HepG2 (cell line): Measurements from ENCODE around the gene HIPK2. TPM values are rescaled to one million over a fixed set of nuclear protein-coding genes. Genes with fewer than 3 reads are reported as not detected.

ENCODE experiments used
- ATAC-seq: fragments of 200-7000 bp; cut with Tn5 transposase; 3 replicates; pipeline ENCODE4 v1.9.1; 2020; ENCODE audit warnings: mild to moderate bottlenecking, moderate library complexity
- BruUV-seq: library from RNA; stranded (reverse); fragments of 400-500 nt; replicated peaks from 2 replicates; lab custom pipeline; 2021; lab: Mats Ljungman, UMichigan
- CTCF ChIA-PET: fragments of 300-600 bp; formaldehyde crosslinking; extraction: SDS; loops from one replicate; lab custom pipeline; 2021; ENCODE audit warnings: low total read pairs, inconsistent platforms, low intra/inter-chr PET ratio; lab: Yijun Ruan, JAX
- POLR2A ChIA-PET: fragments of 350-600 bp; sonication (Branson Sonifier 250); formaldehyde crosslinking; loops from one replicate; lab custom pipeline; 2020; ENCODE audit warnings: antibody characterized with exemption, inconsistent platforms; lab: Yijun Ruan, JAX
- DNase-seq: peaks from one replicate; pipeline ENCODE4 v3.0.0-alpha.2; 2015; ENCODE audit warnings: low spot score
- FAIRE-seq: peaks from 3 replicates; lab custom pipeline; 2011; peaks lifted over from hg19 to GRCh38; lab: Jason Lieb, UNC
- H2AFZ ChIP-seq: one replicate; pipeline ENCODE4 v1.6.1; 2011; ENCODE audit warnings: low read length, inconsistent platforms
- H3K27ac ChIP-seq: fragments of 300-600 bp; 3 replicates; pipeline ENCODE4 v1.8.0; 2011; ENCODE audit warnings: mixed run types, mild to moderate bottlenecking, mixed read lengths, low read length, inconsistent platforms; ENCODE audit not compliant: insufficient read depth; ENCODE audit errors: extremely low read length
- H3K27me3 ChIP-seq, 2 experiments: fragments of 200-600 bp in 1 of 2; 2 replicates in 1 of 2; 3 replicates in 1 of 2; pipeline versions ENCODE4 v1.6.0 to v1.8.0; 2011; ENCODE audit warnings: low read length in 2 of 2, mild to moderate bottlenecking in 2 of 2, moderate library complexity in 2 of 2, inconsistent platforms in 1 of 2; ENCODE audit not compliant: insufficient read depth in 2 of 2, control insufficient read depth in 1 of 2
- H3K36me3 ChIP-seq, 2 experiments: fragments of 200-600 bp in 1 of 2; replicated peaks in 1 of 2; 2 replicates in 1 of 2; 3 replicates in 1 of 2; pipeline versions ENCODE4 v1.5.1 to v1.8.0; 2011; ENCODE audit warnings: low read length in 2 of 2, inconsistent platforms in 1 of 2; ENCODE audit not compliant: insufficient read depth in 2 of 2, control insufficient read depth in 1 of 2
- H3K4me1 ChIP-seq: 2 replicates; pipeline ENCODE4 v1.5.1; 2012; ENCODE audit warnings: low read length, inconsistent platforms; ENCODE audit not compliant: insufficient read depth
- H3K4me2 ChIP-seq: 2 replicates; pipeline ENCODE4 v1.6.0; 2011; ENCODE audit warnings: low read depth, low read length, inconsistent platforms
- H3K4me3 ChIP-seq, 3 experiments: fragments of 200-600 bp in 1 of 3; sonication (generic), shearing (Covaris generic) in 1 of 3; replicated peaks in 1 of 3; 2 replicates each; pipeline ENCODE4 v1.5.1; 2011 to 2016; ENCODE audit warnings: low read length in 3 of 3, inconsistent platforms in 2 of 3, low read depth in 2 of 3, mild to moderate bottlenecking in 2 of 3, control low read depth in 1 of 3, mixed read lengths in 1 of 3; ENCODE audit not compliant: insufficient read depth in 1 of 3
- H3K79me2 ChIP-seq: one replicate; pipeline ENCODE4 v1.6.1; 2011; ENCODE audit warnings: low read length, inconsistent platforms; ENCODE audit not compliant: insufficient read depth
- H3K9ac ChIP-seq: 2 replicates; pipeline ENCODE4 v1.6.0; 2011; ENCODE audit warnings: mild to moderate bottlenecking, low read depth, low read length, inconsistent platforms; ENCODE audit not compliant: insufficient read depth
- H3K9me3 ChIP-seq: 2 replicates; pipeline ENCODE4 v1.5.1; 2012; ENCODE audit warnings: mild to moderate bottlenecking, low read length
- H4K20me1 ChIP-seq: 2 replicates; pipeline ENCODE4 v1.6.0; 2011; ENCODE audit warnings: inconsistent platforms, mild to moderate bottlenecking, low read length, moderate library complexity; ENCODE audit not compliant: insufficient read depth
- CBX2 ChIP-seq, 2 experiments: fragments of 200-600 bp in 1 of 2; sonication (generic); formaldehyde crosslinking in 1 of 2; IDR thresholded peaks; 2 replicates each; pipeline versions ENCODE4 v1.7.0 to v1.8.1; 2018 to 2022; ENCODE audit warnings: low read depth in 2 of 2, low read length in 1 of 2, mild to moderate bottlenecking in 1 of 2, missing genetic modification reagents in 1 of 2
- CERS6 ChIP-seq: sonication (generic); formaldehyde crosslinking; IDR thresholded peaks from 2 replicates; pipeline ENCODE4 v1.5.0; 2020; ENCODE audit warnings: missing genetic modification reagents
- CREB3 ChIP-seq: sonication (generic); formaldehyde crosslinking; IDR thresholded peaks from 2 replicates; pipeline ENCODE4 v1.5.0; 2020; ENCODE audit warnings: missing genetic modification reagents
- HMGXB4 ChIP-seq, 2 experiments: sonication (generic) in 1 of 2; formaldehyde crosslinking in 1 of 2; IDR thresholded peaks; 2 replicates each; pipeline versions ENCODE4 v1.4.0 to v1.6.1; 2018 to 2020; ENCODE audit warnings: missing genetic modification reagents in 2 of 2, borderline replicate concordance in 1 of 2, low read depth in 1 of 2, mild to moderate bottlenecking in 1 of 2, missing biosample characterization in 1 of 2
- KLF6 ChIP-seq: IDR thresholded peaks from 2 replicates; pipeline ENCODE4 v1.8.0; 2016; ENCODE audit warnings: missing biosample characterization, missing genetic modification reagents
- LRRFIP1 ChIP-seq: sonication (generic); formaldehyde crosslinking; conservative IDR thresholded peaks from 2 replicates; pipeline ENCODE4 v1.4.0; 2020; ENCODE audit warnings: missing genetic modification reagents
- PLSCR1 ChIP-seq: sonication (generic); formaldehyde crosslinking; IDR thresholded peaks from 2 replicates; pipeline ENCODE4 v1.5.0; 2020; ENCODE audit warnings: missing genetic modification reagents, mild to moderate bottlenecking, borderline replicate concordance
- SMARCE1 ChIP-seq: fragments of 450-650 bp; IDR thresholded peaks from 2 replicates; pipeline ENCODE4 v1.6.1; 2017; ENCODE audit warnings: borderline replicate concordance
- TMF1 ChIP-seq: sonication (generic); formaldehyde crosslinking; IDR thresholded peaks from 2 replicates; pipeline ENCODE4 v1.8.1; 2022; ENCODE audit warnings: low read depth, missing genetic modification reagents
- ZBTB8A ChIP-seq: sonication (generic); formaldehyde crosslinking; IDR thresholded peaks from 2 replicates; pipeline ENCODE4 v1.4.0; 2020; ENCODE audit warnings: mild to moderate bottlenecking, low read depth, missing genetic modification reagents, borderline replicate concordance
- ZFYVE20 ChIP-seq: sonication (generic); formaldehyde crosslinking; IDR thresholded peaks from 2 replicates; pipeline ENCODE4 v1.8.0; 2023; ENCODE audit warnings: low read depth, mild to moderate bottlenecking, moderate library complexity, missing genetic modification reagents, borderline replicate concordance
- ZIK1 ChIP-seq: sonication (generic); formaldehyde crosslinking; IDR thresholded peaks from 2 replicates; pipeline ENCODE4 v1.5.0; 2020; ENCODE audit warnings: mild to moderate bottlenecking, low read depth, missing genetic modification reagents, borderline replicate concordance
- ZNF3 ChIP-seq: IDR thresholded peaks from 2 replicates; pipeline ENCODE4 v1.7.0; 2017; ENCODE audit warnings: inconsistent platforms
- ZNF547 ChIP-seq: sonication (generic); formaldehyde crosslinking; IDR thresholded peaks from 2 replicates; pipeline ENCODE4 v1.5.1; 2020; ENCODE audit warnings: mild to moderate bottlenecking, missing genetic modification reagents
- ZNF605 ChIP-seq: sonication (generic); formaldehyde crosslinking; IDR thresholded peaks from 2 replicates; pipeline ENCODE4 v1.8.0; 2022; ENCODE audit warnings: mild to moderate bottlenecking, missing genetic modification reagents
- WGBS: methylation state at CpG from one replicate; pipeline ENCODE4 v1.1.6; 2017; ENCODE audit warnings: low lambda C conversion rate; 5-methylcytosine and 5-hydroxymethylcytosine counted together
- in situ Hi-C: cut with HindIII; loops from 2 replicates; pipeline ENCODE4 v1.10.0; 2017; ENCODE audit warnings: low pct_unique_long_range_greater_than_20kb; ENCODE audit not compliant: extremely low pct_ligation_motif_present
- intact Hi-C: fragments of 100-400 bp; cut with micrococcal nuclease; formaldehyde crosslinking; loops from one replicate; pipeline ENCODE4 v1.10.0; 2022; ENCODE audit not compliant: unreplicated experiment
- polyA plus RNA-seq, 8 experiments: library from polyadenylated mRNA; depleted of rRNA in 3 of 8; stranded (reverse) in 7 of 8; unstranded in 1 of 8; fragments of >200 nt; fragmentation: Illumina TruSeq in 4 of 8; extraction: Trizol in 4 of 8; gene quantifications; 2 replicates each; pipeline versions ENCODE4 v1.2.1 to v1.2.3, GENCODE V29; 2011 to 2016; ENCODE audit warnings: low read depth in 4 of 8, missing spikeins in 1 of 8, mixed read lengths in 1 of 8; ENCODE audit not compliant: insufficient read depth in 1 of 8
- total RNA-seq, 5 experiments: library from RNA; depleted of rRNA; stranded (reverse); fragments of >200 nt; fragmentation: Illumina TruSeq; extraction: Trizol; gene quantifications; 2 replicates each; pipeline ENCODE4 v1.2.3, GENCODE V29; 2016; ENCODE audit warnings: low read depth in 1 of 5

Gene HIPK2
- total and polyA plus RNA-seq, 2 of the 13 experiments (the other 11 are each of a cell fraction or from before 2014, with no cell fraction given) = 14.4 to 20.2 TPM

- Histone ChIP-seq H3K27ac (peak overlapping the region; percentile 25), H4K20me1 (peaks cover 77% of the 10 kb centered on the region), H2AFZ (no peak overlapping the region), H3K4me3 (no peak overlapping the region), H3K9ac (no peak overlapping the region), H3K4me2 (0 out of 2 replicates have a peak overlapping the region, but pooled peaks have one; percentile 52), H3K36me3 (peaks cover 0 to 21% of the 10 kb centered on the region in 2 experiments; a peak in 3 of 5 replicates), H3K27me3 (no peaks in the 10 kb centered on the region), H3K79me2 (peaks cover 96% of the 10 kb centered on the region), H3K4me1 (peaks cover 88% of the 10 kb centered on the region), H3K9me3 (no peaks in the 10 kb centered on the region)
- ChIA-PET POLR2A (interaction anchor here (1.1 to 1.7 kb wide), 3 partner anchors 12 to 65 kb away, joined by 3 to 5 read pairs (median 5); no protein-coding TSS in a partner anchor), CTCF (no interaction called here)
- 89% methylated on average over 17 of the region's 18 CpGs for WGBS
- BruUV-seq = no TSS peak
- intact Hi-C loops (loop anchor here (2.0 to 10.0 kb wide), 2 partner anchors 14 to 90 kb away; no protein-coding TSS in a partner anchor), in situ Hi-C loops (no loop called here)
- no peak for ATAC-seq
- FAIRE-seq = no peak
- DNase-seq = no peak
- TF ChIP-seq TMF1 (CRISPR knock-in tag) (no peak), PLSCR1 (CRISPR knock-in tag) (no peak), LRRFIP1 (CRISPR knock-in tag) (no peak), ZNF605 (no peak), ZNF547 (CRISPR knock-in tag) (no peak), ZBTB8A (CRISPR knock-in tag) (no peak), SMARCE1 (no peak), ZIK1 (CRISPR knock-in tag) (no peak), KLF6 (CRISPR knock-in tag) (no peak), ZFYVE20 (CRISPR knock-in tag) (no peak), CERS6 (CRISPR knock-in tag) (no peak), CBX2 (IDR thresholded peaks at IDR 0.05; ENCODE audit: low read depth, low read length) (no peak), CBX2 (CRISPR knock-in tag; IDR thresholded peaks at IDR 0.05; ENCODE audit: low read depth) (no peak), CREB3 (CRISPR knock-in tag) (no peak), ZNF3 (CRISPR knock-in tag) (no peak), HMGXB4 (CRISPR knock-in tag; IDR thresholded peaks at IDR 0.05; ENCODE audit: borderline replicate concordance in 1 of 2, low read depth in 1 of 2) (no peak)
These were observed 32.8 kb downstream of the HIPK2 start for GRCh38 chr7:139744768-139745677.
